ENCODE data around the gene HIPK4.

GRCh38 chr19:40389404-40390083 is 437 bp downstream of the HIPK4 start:
- no peak for TF ChIP-seq CTCF (IDR thresholded peaks at IDR 0.05; ENCODE audit: low read depth, low read length, missing input control)
- no peak for TF ChIP-seq MAX (IDR thresholded peaks at IDR 0.05)
- no peak for TF ChIP-seq YY1 (IDR thresholded peaks at IDR 0.05)
- TF ChIP-seq ZBTB33 (IDR thresholded peaks at IDR 0.05), result no peak

Data from liver (tissue), 2 donors.